Measurements from ENCODE around the gene ATOX1. TPM values are rescaled to one million over a fixed set of nuclear protein-coding genes. Genes with fewer than 3 reads are reported as not detected.

ATOX1 gene
- total RNA-seq, 1 donor from 2014 or later, result 265 TPM

Other genes with a start within 250 kb of the ATOX1 start
- 0.07 and 0.14 TPM in 2 replicates for gene FAT2, start 167.3 kb downstream of the ATOX1 start, total RNA-seq
- gene SPARC, start 71.7 kb downstream of the ATOX1 start, total RNA-seq, result 15,667 and 20,724 TPM in 2 replicates
- 231 and 246 TPM in 2 replicates for gene G3BP1, start 13.3 kb upstream of the ATOX1 start, total RNA-seq
- gene GLRA1, start 166.2 kb upstream of the ATOX1 start, total RNA-seq, result not detected in 2 replicates